HepG2 (cell line): Measurements from ENCODE around the gene PALM. TPM values are rescaled to one million over a fixed set of nuclear protein-coding genes. Genes with fewer than 3 reads are reported as not detected.

Source experiments
- HINFP ChIP-seq: sonication (generic); formaldehyde crosslinking; IDR thresholded peaks from 2 replicates; pipeline ENCODE4 v1.4.0; 2020; ENCODE audit warnings: low read depth, mild to moderate bottlenecking, missing genetic modification reagents
- KDM2A ChIP-seq: sonication (generic); formaldehyde crosslinking; IDR thresholded peaks from 2 replicates; pipeline ENCODE4 v1.4.0; 2020; ENCODE audit warnings: low read depth, missing genetic modification reagents, borderline replicate concordance
- MEIS2 ChIP-seq: sonication (generic); formaldehyde crosslinking; IDR thresholded peaks from 2 replicates; pipeline ENCODE4 v1.9.0; 2021; ENCODE audit warnings: mild to moderate bottlenecking, missing genetic modification reagents
- NRL ChIP-seq: sonication (generic); formaldehyde crosslinking; IDR thresholded peaks from 2 replicates; pipeline ENCODE4 v1.5.0; 2020; ENCODE audit warnings: missing genetic modification reagents, mild to moderate bottlenecking, moderate library complexity, borderline replicate concordance
- PAXIP1 ChIP-seq: sonication (generic); formaldehyde crosslinking; conservative IDR thresholded peaks from 2 replicates; pipeline ENCODE4 v1.4.0; 2020; ENCODE audit warnings: mild to moderate bottlenecking, missing genetic modification reagents, moderate library complexity
- PCBP1 ChIP-seq: fragments of 200-400 bp; formaldehyde crosslinking; IDR thresholded peaks from 2 replicates; pipeline ENCODE4 v1.6.1; 2017; ENCODE audit warnings: mild to moderate bottlenecking, low read depth, low read length, borderline replicate concordance
- POLR2G ChIP-seq: fragments of 200-400 bp; formaldehyde crosslinking; IDR thresholded peaks from 2 replicates; pipeline ENCODE4 v1.6.1; 2018; ENCODE audit warnings: mild to moderate bottlenecking, low read depth, low read length, moderate library complexity
- RAD21 ChIP-seq: fragments of 450-650 bp; formaldehyde crosslinking; IDR thresholded peaks from 2 replicates; pipeline ENCODE4 v1.5.0; 2020; ENCODE audit warnings: mild to moderate bottlenecking
- RAD51 ChIP-seq: fragments of 450-650 bp; IDR thresholded peaks from 2 replicates; pipeline ENCODE4 v1.6.1; 2016; ENCODE audit warnings: borderline replicate concordance
- SAFB2 ChIP-seq: sonication (generic); formaldehyde crosslinking; IDR thresholded peaks from 2 replicates; pipeline ENCODE4 v1.5.1; 2020; ENCODE audit warnings: missing genetic modification reagents, low read depth, mild to moderate bottlenecking, borderline replicate concordance
- STAG1 ChIP-seq: sonication (generic); formaldehyde crosslinking; IDR thresholded peaks from 2 replicates; pipeline ENCODE4 v1.4.0; 2020; ENCODE audit warnings: missing genetic modification reagents
- TAF1 ChIP-seq: sonication (generic); formaldehyde crosslinking; IDR thresholded peaks from 2 replicates; pipeline ENCODE4 v1.4.0; 2020; ENCODE audit warnings: missing genetic modification reagents
- THAP11 ChIP-seq: IDR thresholded peaks from 2 replicates; pipeline ENCODE4 v1.6.1; 2016; ENCODE audit warnings: missing biosample characterization, missing genetic modification reagents
- TMF1 ChIP-seq: sonication (generic); formaldehyde crosslinking; IDR thresholded peaks from 2 replicates; pipeline ENCODE4 v1.8.1; 2022; ENCODE audit warnings: low read depth, missing genetic modification reagents
- USF2 ChIP-seq, 2 experiments: sonication (generic) in 1 of 2; formaldehyde crosslinking in 1 of 2; IDR thresholded peaks; 2 replicates each; pipeline versions ENCODE4 v1.5.1 to v1.6.1; 2011 to 2020; ENCODE audit warnings: borderline replicate concordance in 1 of 2, low read depth in 1 of 2, low read length in 1 of 2, mild to moderate bottlenecking in 1 of 2, missing genetic modification reagents in 1 of 2, moderate library complexity in 1 of 2
- ZBTB2 ChIP-seq: sonication (generic); formaldehyde crosslinking; IDR thresholded peaks from 2 replicates; pipeline ENCODE4 v1.8.0; 2022; ENCODE audit warnings: low read depth, missing genetic modification reagents
- ZNF205 ChIP-seq: IDR thresholded peaks from 2 replicates; pipeline ENCODE4 v1.6.1; 2018; ENCODE audit warnings: missing biosample characterization, missing genetic modification reagents
- ZNF605 ChIP-seq: sonication (generic); formaldehyde crosslinking; IDR thresholded peaks from 2 replicates; pipeline ENCODE4 v1.8.0; 2022; ENCODE audit warnings: mild to moderate bottlenecking, missing genetic modification reagents
- ZNF841 ChIP-seq: sonication (generic); formaldehyde crosslinking; IDR thresholded peaks from 2 replicates; pipeline ENCODE4 v1.8.1; 2023; ENCODE audit warnings: missing genetic modification reagents, borderline replicate concordance
- ZSCAN25 ChIP-seq: sonication (generic); formaldehyde crosslinking; IDR thresholded peaks from 2 replicates; pipeline ENCODE4 v1.8.0; 2022; ENCODE audit warnings: mild to moderate bottlenecking, missing genetic modification reagents
- polyA plus RNA-seq, 8 experiments: library from polyadenylated mRNA; depleted of rRNA in 3 of 8; stranded (reverse) in 7 of 8; unstranded in 1 of 8; fragments of >200 nt; fragmentation: Illumina TruSeq in 4 of 8; extraction: Trizol in 4 of 8; gene quantifications; 2 replicates each; pipeline versions ENCODE4 v1.2.1 to v1.2.3, GENCODE V29; 2011 to 2016; ENCODE audit warnings: low read depth in 4 of 8, missing spikeins in 1 of 8, mixed read lengths in 1 of 8; ENCODE audit not compliant: insufficient read depth in 1 of 8
- total RNA-seq, 5 experiments: library from RNA; depleted of rRNA; stranded (reverse); fragments of >200 nt; fragmentation: Illumina TruSeq; extraction: Trizol; gene quantifications; 2 replicates each; pipeline ENCODE4 v1.2.3, GENCODE V29; 2016; ENCODE audit warnings: low read depth in 1 of 5

PALM gene
- total and polyA plus RNA-seq, 2 of the 13 experiments (the other 11 are each of a cell fraction or from before 2014, with no cell fraction given) = 4.0 to 9.7 TPM

GRCh38 chr19:680287-681028 is 28.3 kb upstream of the PALM start (continued):
- peak; percentile 62 for TF ChIP-seq POLR2G
- TF ChIP-seq NRL = no peak
- peak; percentile 36; the same call in 1 of the 2 replicates for TF ChIP-seq THAP11 (CRISPR knock-in tag)
- 0 out of 2 replicates have a peak, but pooled peaks have one; percentile 66 for TF ChIP-seq HINFP (CRISPR knock-in tag)
- TF ChIP-seq KDM2A (CRISPR knock-in tag) = peak; percentile 54; the same call in 1 of the 2 replicates
- TF ChIP-seq TMF1 = peak; percentile 79; the same call in 1 of the 2 replicates
- TF ChIP-seq STAG1 (CRISPR knock-in tag) = peak; percentile 28
- peak; percentile 76; the same call in 1 of the 2 replicates for TF ChIP-seq SAFB2 (CRISPR knock-in tag)
- peak; percentile 30; the same call in 1 of the 2 replicates for TF ChIP-seq MEIS2 (CRISPR knock-in tag)
- TF ChIP-seq PCBP1 = no peak
- TF ChIP-seq RAD51 = peak; percentile 57; the same call in 1 of the 2 replicates
- peak; percentile 88; the same call in 1 of the 2 replicates for TF ChIP-seq ZBTB2 (CRISPR knock-in tag)
- 0 out of 2 replicates have a peak, but pooled peaks have one; percentile 40 for TF ChIP-seq ZNF605 (CRISPR knock-in tag)
- TF ChIP-seq PAXIP1 (CRISPR knock-in tag) = no peak
- TF ChIP-seq ZNF205 = peak; percentile 70; the same call in 1 of the 2 replicates
- peak; percentile 40; the same call in 1 of the 2 replicates for TF ChIP-seq USF2 (IDR thresholded peaks at IDR 0.05; ENCODE audit: low read depth, low read length)
- peak; percentile 80 for TF ChIP-seq USF2 (CRISPR knock-in tag; IDR thresholded peaks at IDR 0.05; ENCODE audit: borderline replicate concordance)
- peak; percentile 26; the same call in 1 of the 2 replicates for TF ChIP-seq ZSCAN25 (CRISPR knock-in tag)
- peak; percentile 42; the same call in 1 of the 2 replicates for TF ChIP-seq TAF1 (CRISPR knock-in tag)
- TF ChIP-seq ZNF841 (CRISPR knock-in tag) = no peak
- peak; percentile 88 for TF ChIP-seq RAD21 (CRISPR knock-in tag)
